Heart left ventricle (tissue), 16 donors: ENCODE results near the gene RINL. TPM values are rescaled to one million over a fixed set of nuclear protein-coding genes. Genes with fewer than 3 reads are reported as not detected.
"Not testable (repeated sequence)": the region's sequence is repeated elsewhere in the genome, so short reads cannot be mapped to it uniquely, and the experiment has no call there.

Experiments
- ATAC-seq, 4 donors: fragments of 200-7000 bp; cut with Tn5 transposase; one replicate each; pipeline ENCODE4 v1.9.1; 2020 to 2022; ENCODE audit warnings: moderate library complexity in 4 of 4, mild to moderate bottlenecking in 3 of 4, moderate number of reproducible peaks in 1 of 4
- DNase-seq, 5 donors: peaks; one replicate each; pipeline ENCODE4 v3.0.0-alpha.2; 2020
- H3K27ac ChIP-seq, 12 donors: fragments of 200-600 bp; sonication (generic) in 4 of 12; one replicate each; pipeline versions ENCODE4 v1.5.0 to v1.8.0; 2016 to 2022; ENCODE audit warnings: mild to moderate bottlenecking in 2 of 12
- H3K27me3 ChIP-seq, 9 donors: fragments of 200-600 bp; sonication (generic) in 2 of 9; one replicate each; pipeline versions ENCODE4 v1.5.1 to v1.8.0; 2016 to 2022; ENCODE audit warnings: mild to moderate bottlenecking in 3 of 9
- H3K36me3 ChIP-seq, 9 donors: fragments of 200-600 bp; sonication (generic) in 2 of 9; one replicate each; pipeline versions ENCODE4 v1.5.0 to v1.8.0; 2018 to 2022; ENCODE audit warnings: mild to moderate bottlenecking in 2 of 9
- H3K4me1 ChIP-seq, 12 donors: fragments of 200-600 bp; sonication (generic) in 4 of 12; one replicate each; pipeline versions ENCODE4 v1.5.0 to v1.8.0; 2016 to 2022; ENCODE audit warnings: mild to moderate bottlenecking in 3 of 12
- H3K4me3 ChIP-seq, 12 donors: fragments of 200-600 bp; sonication (generic) in 4 of 12; one replicate each; pipeline versions ENCODE4 v1.5.0 to v1.8.0; 2017 to 2022; ENCODE audit warnings: mild to moderate bottlenecking in 9 of 12, moderate library complexity in 4 of 12
- H3K9me3 ChIP-seq, 12 donors: fragments of 200-600 bp; sonication (generic) in 4 of 12; one replicate each; pipeline versions ENCODE4 v1.5.0 to v1.8.0; 2016 to 2022; ENCODE audit warnings: mild to moderate bottlenecking in 1 of 12
- POLR2A ChIP-seq, 2 donors: fragments of 450-650 bp; IDR thresholded peaks; one replicate each; pipeline ENCODE4 v1.6.1; 2017; ENCODE audit warnings: antibody characterized with exemption in 2 of 2, mild to moderate bottlenecking in 2 of 2, moderate library complexity in 2 of 2
- WGBS, 4 donors: extraction: QIAGEN DNeasy Blood & Tissue Kit in 2 of 4; methylation state at CpG; one replicate each; pipeline versions ENCODE4 v1.1.5 to v1.1.7; 2013 to 2018; 5-methylcytosine and 5-hydroxymethylcytosine counted together
- intact Hi-C, 10 donors: fragments of 100-400 bp; cut with DNase I; formaldehyde crosslinking; loops; one replicate each; pipeline versions ENCODE4 v1.11.1 to v1.14.2; 2022
- polyA plus RNA-seq, 2 donors: library from polyadenylated mRNA; stranded (reverse); fragments of 200-250 nt; gene quantifications; one replicate each; pipeline ENCODE4 v1.2.3, GENCODE V29; 2013
- total RNA-seq, 9 donors: library from RNA; depleted of rRNA in 2 of 9; stranded (reverse); fragments of >200 nt in 2 of 9; fragmentation: NEBNext Ultra II Directional in 3 of 9; extraction: Animal tissue kit (Norgen Biotek cat#: 25700) in 3 of 9; gene quantifications; one replicate each; pipeline versions ENCODE4 v1.1.0 to v1.2.4, GENCODE V29; 2016 to 2023
- TF ChIP-seq, protein P1 (sequence below), 12 donors: fragments of 200-600 bp; sonication (generic) in 4 of 12; IDR thresholded peaks; one replicate each; pipeline versions ENCODE4 v1.5.0 to v1.8.0; 2018 to 2022; ENCODE audit warnings: antibody characterized with exemption in 12 of 12, mild to moderate bottlenecking in 5 of 12
- donor health status: ischemic (EF 13 %, LVEDD 7.1; RV severe dilation, severe dysfunction).
- donor health status: healthy with polysubstance abuse.
- donor health status: DM: no; HTN: yes; CAD: no.
- donor health status: DM: no; HTN: no; CAD: no.
- donor health status: ischemic (EF 25% LVEDD 6.9; RV normal size, moderate dysfunction).
- donor health status: ischemic (EF 25% LVEDD 5.7; RV mildly dilated, moderate dysfunction).
- donor health status: healthy.
- donor health status: DM: yes; HTN: yes; CAD: no.
- donor health status: ischemic (EF 35%, LVEDD 5.7; RV mildly dilated, moderate dysfunction).
- donor health status: nonischemic (EF 11% LVEDD 7.7; RV severe dilation, severe dysfunction).
- donor health status: DM: yes; HTN: yes; CAD: no.
- donor health status: PGD.
- donor health status: ischemic (EF 29% LVEDD 5.4; RV normal size, mild dysfunction).
- donor health status: nonischemic (EF 23%, LVEDD 6.1; RV moderate dilation, normal function).

RINL gene
- total and polyA plus RNA-seq, 11 donors: 1.6 to 11.3 (median 4.3) TPM

GRCh38 chr19:38862321-38863059, 15.6 kb downstream of the RINL start:
- Histone ChIP-seq H3K4me3 (no peak overlapping the region), H3K27me3 (no peaks in the 10 kb centered on the region), H3K36me3 (no peaks in the 10 kb centered on the region), H3K4me1 (peaks cover 0 to 46% (median 15%) of the 10 kb centered on the region in 12 donors), H3K27ac (peak overlapping the region; percentile 7 to 76 (median 57)), H3K9me3 (no peaks in the 10 kb centered on the region)
- TF ChIP-seq, protein P1, sequence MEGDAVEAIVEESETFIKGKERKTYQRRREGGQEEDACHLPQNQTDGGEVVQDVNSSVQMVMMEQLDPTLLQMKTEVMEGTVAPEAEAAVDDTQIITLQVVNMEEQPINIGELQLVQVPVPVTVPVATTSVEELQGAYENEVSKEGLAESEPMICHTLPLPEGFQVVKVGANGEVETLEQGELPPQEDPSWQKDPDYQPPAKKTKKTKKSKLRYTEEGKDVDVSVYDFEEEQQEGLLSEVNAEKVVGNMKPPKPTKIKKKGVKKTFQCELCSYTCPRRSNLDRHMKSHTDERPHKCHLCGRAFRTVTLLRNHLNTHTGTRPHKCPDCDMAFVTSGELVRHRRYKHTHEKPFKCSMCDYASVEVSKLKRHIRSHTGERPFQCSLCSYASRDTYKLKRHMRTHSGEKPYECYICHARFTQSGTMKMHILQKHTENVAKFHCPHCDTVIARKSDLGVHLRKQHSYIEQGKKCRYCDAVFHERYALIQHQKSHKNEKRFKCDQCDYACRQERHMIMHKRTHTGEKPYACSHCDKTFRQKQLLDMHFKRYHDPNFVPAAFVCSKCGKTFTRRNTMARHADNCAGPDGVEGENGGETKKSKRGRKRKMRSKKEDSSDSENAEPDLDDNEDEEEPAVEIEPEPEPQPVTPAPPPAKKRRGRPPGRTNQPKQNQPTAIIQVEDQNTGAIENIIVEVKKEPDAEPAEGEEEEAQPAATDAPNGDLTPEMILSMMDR (IDR thresholded peaks at IDR 0.05): no peak
- intact Hi-C loops: no loop called here
- DNase-seq: peak in 3 of 5 donors; percentile 30 to 58 (median 47)
- peak; percentile 82 to 95 (median 86) for ATAC-seq
- 47 to 58% (median 51%) methylated on average over 10 of the region's 10 CpGs for WGBS, 4 donors

- no peak for TF ChIP-seq POLR2A (IDR thresholded peaks at IDR 0.05)
- TF ChIP-seq, protein P1 (IDR thresholded peaks at IDR 0.05): no peak
- H3K9me3 ChIP-seq: no peaks in the 10 kb centered on the region
- no peaks in the 10 kb centered on the region for H3K27me3 ChIP-seq
- peak overlapping the region in 1 of 12 donors; percentile 50 for H3K27ac ChIP-seq
- WGBS, 4 donors: 93 to 97% (median 95%) methylated on average over 3 of the region's 3 CpGs
- peaks cover 0 to 53% (median 15%) of the 10 kb centered on the region in 12 donors for H3K4me1 ChIP-seq
- H3K36me3 ChIP-seq: no peaks in the 10 kb centered on the region
- intact Hi-C loops: no loop called here
- no peak overlapping the region for H3K4me3 ChIP-seq
- DNase-seq (no peak), ATAC-seq (no peak)
Observed at GRCh38 chr19:38861368-38861767, 16.7 kb downstream of the RINL start.

GRCh38 chr19:38859631-38860204, 18.4 kb downstream of the RINL start:
- DNase-seq, intact Hi-C loops, H3K4me3 ChIP-seq, ATAC-seq, H3K27ac ChIP-seq, H3K9me3 ChIP-seq, H3K36me3 ChIP-seq, H3K27me3 ChIP-seq: not testable (repeated sequence)
- WGBS, 4 donors: 64 to 74% (median 71%) methylated on average over 19 to 21 of the region's 21 CpGs
- peaks cover 0 to 42% (median 15%) of the 10 kb centered on the region in 12 donors for H3K4me1 ChIP-seq

- Histone ChIP-seq H3K27ac (peak overlapping the region in 1 of 12 donors; percentile 62), H3K36me3 (no peaks in the 10 kb centered on the region), H3K4me1 (peaks cover 0 to 23% (median 8%) of the 10 kb centered on the region in 12 donors), H3K4me3 (no peak overlapping the region), H3K27me3 (no peaks in the 10 kb centered on the region), H3K9me3 (no peaks in the 10 kb centered on the region)
- intact Hi-C loops: no loop called here
- TF ChIP-seq, protein P1 (IDR thresholded peaks at IDR 0.05): no peak
- no peak for TF ChIP-seq POLR2A (IDR thresholded peaks at IDR 0.05)
- WGBS, 4 donors: 81 to 84% (median 83%) methylated on average over 3 of the region's 3 CpGs
- DNase-seq: no peak
- no peak for ATAC-seq
Observed at GRCh38 chr19:38856813-38857212, 21.3 kb downstream of the RINL start.

DNA sequence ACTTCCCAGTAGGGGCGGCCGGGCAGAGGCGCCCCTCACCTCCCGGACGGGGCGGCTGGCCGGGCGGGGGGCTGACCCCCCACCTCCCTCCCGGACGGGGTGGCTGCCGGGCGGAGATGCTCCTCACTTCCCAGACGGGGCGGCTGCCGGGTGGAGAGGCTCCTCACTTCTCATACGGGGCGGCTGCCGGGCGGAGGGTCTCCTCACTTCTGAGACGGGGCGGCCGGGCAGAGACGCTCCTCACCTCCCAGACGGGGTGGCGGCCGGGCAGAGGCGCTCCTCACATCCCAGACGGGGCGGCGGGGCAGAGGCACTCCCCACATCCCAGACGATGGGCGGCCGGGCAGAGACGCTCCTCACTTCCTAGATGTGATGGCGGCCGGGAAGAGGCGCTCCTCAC, 22.3 kb downstream of the RINL start:
- H3K27me3 ChIP-seq, H3K36me3 ChIP-seq, H3K27ac ChIP-seq, H3K9me3 ChIP-seq, intact Hi-C loops, H3K4me3 ChIP-seq, ATAC-seq, DNase-seq: not testable (repeated sequence)
- peaks cover 0 to 29% (median 14%) of the 10 kb centered on the region in 12 donors for H3K4me1 ChIP-seq
- 78 to 91% (median 88%) methylated on average over 21 to 29 of the region's 37 CpGs for WGBS, 4 donors

GRCh38 chr19:38854961-38855360, 23.1 kb downstream of the RINL start:
- H3K4me1 ChIP-seq: peaks cover 0 to 30% (median 14%) of the 10 kb centered on the region in 12 donors
- intact Hi-C loops: loop anchor here in 5 of 10 donors (5.0 kb wide), 7 partner anchors 42 to 313 kb away; partner anchors contain the start of genes ACTN4 (in 2 of the 5), NFKBIB (in 2 of the 5), SIRT2 (in 2 of the 5) and MRPS12 (in 1 of the 5)
- H3K4me3 ChIP-seq, H3K9me3 ChIP-seq, H3K27ac ChIP-seq, H3K36me3 ChIP-seq, DNase-seq, H3K27me3 ChIP-seq, ATAC-seq: not testable (repeated sequence)
- whole genome bisulfite sequencing, 4 donors: 56 to 73% (median 68%) methylated on average over 2 to 3 of the region's 3 CpGs
